HG02571 (cell line): ENCODE data around the gene PCDHGA5.
"Not testable (repeated sequence)": the region's sequence is repeated elsewhere in the genome, so short reads cannot be mapped to it uniquely, and the experiment has no call there.

ENCODE experiments used
- ATAC-seq: cut with Tn5 transposase; IDR thresholded peaks from one replicate; pipeline ENCODE4 v1.9.1; 2021; ENCODE audit warnings: mild to moderate bottlenecking, moderate library complexity; ENCODE audit not compliant: unreplicated experiment

PCDHGA5 gene

DNA sequence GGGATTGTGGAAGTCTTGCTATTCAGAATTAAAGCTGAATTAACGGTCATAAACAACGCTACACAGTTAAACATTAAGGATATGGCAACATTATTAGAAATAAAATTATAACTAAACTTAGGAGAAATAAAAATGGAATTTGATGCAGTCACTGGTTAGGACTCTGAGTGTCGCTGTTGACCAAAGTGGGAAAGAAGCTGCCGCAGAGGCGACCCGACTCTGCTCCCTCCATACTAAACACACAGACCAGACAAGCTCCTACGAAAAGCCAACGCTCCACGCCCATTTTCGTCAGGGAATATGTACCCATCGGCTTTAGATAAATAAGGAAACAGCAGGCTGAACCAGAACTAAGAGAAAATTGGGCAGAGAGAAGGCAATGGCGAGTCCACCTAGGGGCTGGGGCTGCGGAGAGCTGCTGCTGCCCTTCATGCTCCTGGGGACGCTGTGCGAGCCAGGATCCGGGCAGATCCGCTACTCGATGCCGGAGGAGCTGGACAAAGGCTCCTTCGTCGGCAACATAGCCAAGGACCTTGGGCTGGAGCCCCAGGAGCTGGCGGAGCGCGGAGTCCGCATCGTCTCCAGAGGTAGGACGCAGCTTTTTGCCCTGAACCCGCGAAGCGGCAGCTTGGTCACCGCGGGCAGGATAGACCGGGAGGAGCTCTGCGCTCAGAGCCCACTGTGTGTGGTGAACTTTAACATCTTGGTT lies at the start of gene PCDHGA5:
Gene PCDHGA5, plus strand, starts transcription at position 211 of the 709 bp plus-strand sequence. Its CDS starts 169 bp downstream, at position 380.
- no peak for ATAC-seq

DNA sequence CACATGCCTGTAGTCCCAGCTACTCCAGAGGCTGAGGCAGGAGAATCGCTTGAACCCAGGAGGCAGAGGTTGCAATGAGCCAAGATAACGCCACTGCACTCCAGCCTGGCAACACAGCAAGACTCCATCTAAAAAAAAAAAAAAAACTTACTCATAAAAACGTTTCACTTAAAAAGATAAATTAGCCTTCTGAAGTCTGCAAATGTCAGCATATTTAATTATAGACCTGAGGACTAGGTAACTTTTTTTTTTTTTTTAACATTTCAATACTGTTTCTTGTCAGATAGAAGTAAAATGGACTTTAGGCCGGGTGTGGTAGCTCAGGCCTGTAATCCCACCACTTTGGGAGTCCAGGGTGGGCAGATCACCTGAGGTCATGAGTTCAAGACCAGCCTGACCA lies 47.0 kb upstream of the PCDHGA5 start:
- ATAC-seq: not testable (repeated sequence)

DNA sequence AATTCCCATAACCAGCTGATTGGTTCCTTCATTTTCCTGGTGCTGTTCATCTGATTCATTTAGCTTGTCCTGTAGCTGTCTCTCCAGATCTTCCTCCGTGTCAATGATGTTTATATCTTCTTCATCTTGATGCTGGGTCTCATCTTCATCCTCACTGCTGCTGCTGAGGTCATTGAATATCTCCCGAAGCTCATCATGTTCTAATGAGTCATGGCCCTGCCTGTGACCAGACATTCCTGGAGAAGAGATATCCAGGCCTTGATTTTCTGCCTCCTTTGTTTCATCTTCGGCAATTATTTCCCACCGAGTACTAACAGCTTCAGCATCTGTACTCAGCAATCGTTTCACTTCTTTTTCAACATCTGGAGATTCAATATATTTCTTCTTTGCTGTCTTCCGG lies 44.8 kb upstream of the PCDHGA5 start:
- no peak for ATAC-seq

DNA sequence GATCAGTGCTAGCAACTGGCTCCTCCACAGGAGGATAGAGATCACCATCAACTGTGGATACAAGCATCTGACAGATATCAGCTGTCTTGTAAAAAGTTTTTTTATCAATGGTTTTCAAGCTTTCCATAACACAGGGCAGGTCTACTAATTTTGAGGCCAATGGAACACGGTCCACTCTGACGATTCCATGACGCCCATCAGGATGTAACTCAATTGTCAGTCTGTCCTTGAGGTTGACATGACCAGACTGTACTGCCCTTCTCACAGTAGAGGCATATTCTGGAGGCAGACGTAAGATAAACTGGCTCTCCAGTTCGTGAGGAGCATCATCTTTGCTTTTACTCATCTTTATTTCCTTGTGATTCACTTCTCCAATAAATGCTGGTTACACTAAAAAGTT lies 44.3 kb upstream of the PCDHGA5 start:
- no peak for ATAC-seq

DNA sequence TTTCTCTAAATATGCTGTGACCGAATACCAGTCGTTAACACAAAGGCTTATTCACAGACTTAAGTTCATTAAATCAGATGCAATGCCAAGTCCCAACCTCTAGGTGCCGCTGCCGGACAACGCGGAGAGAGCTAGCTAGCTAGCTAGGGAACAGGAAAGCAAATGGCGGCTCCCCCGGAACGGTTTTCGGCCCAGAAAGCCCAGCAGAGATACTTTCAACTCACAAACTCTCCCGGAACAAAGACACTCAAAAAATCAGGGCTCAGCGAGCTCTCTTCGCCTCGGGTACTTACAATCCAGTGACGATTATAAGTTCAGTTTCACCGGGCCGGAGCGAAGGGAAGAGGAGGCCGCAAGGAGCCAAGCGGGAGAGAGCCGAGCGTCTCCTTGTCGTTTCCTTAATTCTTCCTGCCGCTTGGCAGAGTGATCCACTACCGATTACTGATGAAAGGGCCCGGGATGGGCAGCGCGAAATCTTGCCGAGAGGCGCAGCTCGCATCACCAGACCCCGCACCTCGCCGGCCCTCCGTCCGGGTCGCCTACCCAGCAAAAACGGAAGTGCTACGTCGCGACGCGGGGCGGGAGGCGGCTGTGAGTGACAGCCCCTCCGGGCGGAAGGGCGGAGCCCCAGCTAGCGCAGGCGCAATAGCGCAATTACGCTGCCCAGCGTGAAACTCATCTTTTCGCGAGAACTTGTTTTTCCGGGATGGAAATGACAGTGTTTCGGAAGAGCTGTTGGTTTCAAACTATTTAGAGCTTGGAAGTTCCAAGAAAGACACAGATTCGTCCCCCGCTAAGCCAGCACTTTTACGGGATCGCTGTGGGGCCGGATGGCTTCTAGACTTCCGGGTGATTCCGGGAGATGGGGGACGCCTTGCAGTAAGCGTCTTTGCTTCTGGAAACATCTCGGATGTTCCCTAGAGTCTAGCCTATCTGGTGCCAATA lies 43.5 kb upstream of the PCDHGA5 start, which contains the start of gene TAF7:
Gene TAF7, minus strand, starts transcription at position 560 of the 945 bp plus-strand sequence. CDS start 740 bp downstream, outside the sequence.
- ATAC-seq: peak; percentile 94

DNA sequence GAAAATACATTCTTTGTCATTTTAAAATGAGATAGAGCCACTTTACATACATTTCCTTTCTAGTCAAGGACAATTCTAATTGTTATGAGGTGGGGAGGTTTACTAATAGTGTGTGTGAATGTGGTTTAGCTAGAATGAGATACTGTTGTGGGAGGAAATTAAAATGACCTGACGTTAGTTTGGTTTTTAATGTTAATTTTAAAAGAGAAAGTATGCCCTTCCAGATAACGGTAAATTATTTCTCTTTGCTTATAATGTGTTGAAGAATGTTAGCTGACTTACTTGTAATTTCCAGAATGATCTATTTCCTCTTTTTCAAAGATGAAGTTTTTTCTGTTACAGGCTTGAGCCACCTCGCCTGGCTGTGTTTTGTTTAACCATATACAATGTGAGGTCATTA lies 41.7 kb upstream of the PCDHGA5 start:
- ATAC-seq: no peak

DNA sequence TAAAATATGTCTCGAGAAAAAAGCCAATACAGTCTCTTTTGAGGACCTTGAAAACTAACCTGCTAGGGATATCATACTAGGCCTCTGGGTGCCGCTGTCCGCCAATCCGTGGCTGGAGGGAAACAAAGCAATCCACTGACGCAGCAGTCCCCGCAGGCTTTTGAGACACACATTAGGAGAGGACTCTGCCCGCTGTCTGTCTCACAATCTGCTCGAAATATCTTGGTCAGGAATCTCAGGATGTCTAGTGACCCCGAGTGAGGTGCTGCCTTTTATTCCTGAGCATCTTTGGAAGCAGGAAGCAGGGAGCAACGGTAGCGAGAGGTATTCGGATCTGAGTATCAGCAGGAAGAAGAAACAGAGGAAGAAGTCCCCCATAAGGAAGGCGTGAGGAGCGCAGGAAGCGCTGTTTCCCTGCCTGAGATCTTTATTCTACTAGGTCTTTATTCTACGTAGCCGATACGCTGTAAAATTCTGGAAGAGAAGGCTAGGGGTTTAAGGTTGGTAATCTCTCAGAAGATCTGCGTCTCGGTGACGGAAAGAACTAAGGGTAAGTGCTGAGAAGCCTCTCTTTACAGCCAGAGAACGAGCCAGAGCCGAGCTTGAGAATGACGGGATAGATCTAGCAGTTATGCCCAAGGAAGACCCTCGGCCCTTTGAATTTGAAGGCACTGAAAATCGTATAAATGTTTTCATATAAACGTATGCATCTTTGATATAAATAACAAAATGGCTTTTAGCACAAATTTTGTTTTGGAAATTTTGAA lies 37.7 kb upstream of the PCDHGA5 start:
- peak; percentile 81 for ATAC-seq

DNA sequence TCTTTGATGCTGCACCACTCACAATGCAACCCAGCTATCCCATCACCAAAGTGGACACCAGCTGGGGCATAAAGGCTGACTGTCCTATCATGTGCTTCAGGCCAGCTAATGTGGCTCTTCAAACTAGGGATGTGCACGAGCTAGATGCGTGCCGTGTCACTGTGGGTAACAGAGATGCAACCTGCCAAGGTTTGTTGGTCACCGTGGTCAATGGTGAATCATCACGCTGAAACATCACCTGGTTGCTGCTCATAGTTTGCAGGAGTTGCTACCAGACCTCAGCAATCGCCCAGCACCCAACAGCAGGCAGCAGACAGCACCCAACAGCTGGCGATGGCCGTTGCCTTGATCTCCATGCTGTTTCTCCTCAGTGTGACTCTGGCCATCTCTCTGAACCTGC lies 35.7 kb upstream of the PCDHGA5 start:
- no peak for ATAC-seq

DNA sequence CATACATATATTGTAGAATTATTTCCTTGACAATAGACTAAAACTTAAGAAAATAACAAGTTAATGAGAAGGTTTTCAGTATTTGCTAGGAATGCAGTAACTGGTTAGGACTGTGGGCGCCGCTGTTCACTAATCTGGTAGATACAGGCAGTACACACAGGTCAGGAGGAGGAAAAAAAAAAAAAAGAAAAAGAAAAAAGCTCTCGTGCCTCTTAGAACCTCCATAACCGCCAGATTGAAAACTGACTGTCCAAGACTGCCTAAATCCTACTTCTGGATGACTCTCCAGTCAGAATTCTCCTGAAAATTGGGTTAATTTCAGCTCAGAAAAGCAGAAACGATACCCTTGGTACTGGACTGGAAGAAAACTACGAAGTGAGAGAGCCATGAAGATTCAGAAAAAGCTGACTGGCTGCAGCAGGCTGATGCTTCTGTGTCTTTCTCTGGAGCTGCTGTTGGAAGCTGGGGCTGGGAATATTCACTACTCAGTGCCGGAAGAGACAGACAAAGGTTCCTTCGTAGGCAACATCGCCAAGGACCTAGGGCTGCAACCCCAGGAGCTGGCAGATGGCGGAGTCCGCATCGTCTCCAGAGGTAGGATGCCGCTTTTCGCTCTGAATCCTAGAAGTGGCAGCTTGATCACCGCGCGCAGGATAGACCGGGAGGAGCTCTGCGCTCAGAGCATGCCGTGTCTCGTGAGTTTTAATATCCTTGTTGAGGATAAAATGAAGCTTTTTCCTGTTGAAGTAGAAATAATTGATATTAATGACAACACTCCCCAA lies 33.5 kb upstream of the PCDHGA5 start, which contains the start of gene PCDHGA1:
Gene PCDHGA1, plus strand, starts transcription at position 216 of the 782 bp plus-strand sequence.
- ATAC-seq: no peak

DNA sequence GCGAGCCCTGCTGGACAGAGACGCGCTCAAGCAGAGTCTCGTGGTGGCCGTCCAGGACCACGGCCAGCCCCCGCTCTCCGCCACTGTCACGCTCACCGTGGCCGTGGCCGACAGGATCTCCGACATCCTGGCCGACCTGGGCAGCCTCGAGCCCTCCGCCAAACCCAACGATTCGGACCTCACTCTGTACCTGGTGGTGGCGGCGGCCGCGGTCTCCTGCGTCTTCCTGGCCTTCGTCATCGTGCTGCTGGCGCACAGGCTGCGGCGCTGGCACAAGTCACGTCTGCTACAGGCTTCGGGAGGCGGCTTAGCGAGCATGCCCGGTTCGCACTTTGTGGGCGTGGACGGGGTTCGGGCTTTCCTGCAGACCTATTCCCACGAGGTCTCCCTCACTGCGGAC lies 31.4 kb upstream of the PCDHGA5 start:
- not testable (repeated sequence) for ATAC-seq

DNA sequence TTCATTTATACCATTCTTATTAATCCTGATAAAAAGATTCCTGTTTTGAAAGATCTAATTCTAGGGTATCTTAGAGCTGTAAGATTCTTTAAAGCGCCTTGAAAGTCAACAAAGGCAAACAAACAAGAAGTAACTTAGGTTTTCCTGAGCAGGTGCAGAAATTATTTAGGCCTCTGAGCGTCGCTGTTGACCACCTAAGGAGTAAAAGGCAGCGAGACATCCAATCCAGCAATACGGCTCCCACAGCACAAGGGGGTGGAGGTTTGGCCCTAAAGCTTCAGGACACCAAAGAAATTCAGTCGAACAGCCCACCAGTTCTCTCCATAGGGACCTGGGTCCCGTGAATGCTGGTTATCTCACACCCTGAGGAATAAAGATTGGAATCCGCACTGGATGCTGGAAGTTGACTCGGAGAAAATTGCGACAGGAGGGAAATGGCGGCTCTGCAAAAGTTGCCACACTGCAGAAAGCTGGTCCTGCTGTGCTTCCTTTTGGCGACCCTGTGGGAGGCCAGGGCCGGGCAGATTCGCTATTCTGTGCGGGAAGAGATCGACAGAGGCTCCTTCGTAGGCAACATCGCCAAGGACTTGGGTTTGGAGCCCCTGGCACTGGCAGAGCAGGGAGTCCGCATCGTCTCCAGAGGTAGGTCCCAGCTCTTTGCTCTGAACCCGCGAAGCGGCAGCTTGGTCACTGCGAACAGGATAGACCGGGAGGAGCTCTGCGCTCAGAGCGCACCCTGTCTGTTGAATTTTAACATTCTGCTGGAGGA lies 25.2 kb upstream of the PCDHGA5 start, which contains the start of gene PCDHGA2:
Gene PCDHGA2, plus strand, starts transcription at position 223 of the 769 bp plus-strand sequence.
- no peak for ATAC-seq

DNA sequence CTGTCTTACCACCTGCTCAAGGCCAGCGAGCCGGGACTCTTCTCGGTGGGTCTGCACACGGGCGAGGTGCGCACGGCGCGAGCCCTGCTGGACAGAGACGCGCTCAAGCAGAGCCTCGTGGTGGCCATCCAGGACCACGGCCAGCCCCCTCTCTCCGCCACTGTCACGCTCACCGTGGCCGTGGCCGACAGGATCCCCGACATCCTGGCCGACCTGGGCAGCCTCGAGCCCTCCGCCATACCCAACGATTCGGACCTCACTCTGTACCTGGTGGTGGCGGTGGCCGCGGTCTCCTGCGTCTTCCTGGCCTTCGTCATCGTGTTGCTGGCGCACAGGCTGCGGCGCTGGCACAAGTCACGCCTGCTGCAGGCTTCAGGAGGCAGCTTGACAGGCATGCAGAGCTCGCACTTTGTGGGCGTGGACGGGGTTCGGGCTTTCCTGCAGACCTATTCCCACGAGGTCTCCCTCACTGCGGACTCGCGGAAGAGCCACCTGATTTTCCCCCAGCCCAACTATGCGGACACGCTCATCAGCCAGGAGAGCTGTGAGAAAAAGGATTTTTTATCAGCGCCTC lies 23.1 kb upstream of the PCDHGA5 start:
- not testable (repeated sequence) for ATAC-seq

DNA sequence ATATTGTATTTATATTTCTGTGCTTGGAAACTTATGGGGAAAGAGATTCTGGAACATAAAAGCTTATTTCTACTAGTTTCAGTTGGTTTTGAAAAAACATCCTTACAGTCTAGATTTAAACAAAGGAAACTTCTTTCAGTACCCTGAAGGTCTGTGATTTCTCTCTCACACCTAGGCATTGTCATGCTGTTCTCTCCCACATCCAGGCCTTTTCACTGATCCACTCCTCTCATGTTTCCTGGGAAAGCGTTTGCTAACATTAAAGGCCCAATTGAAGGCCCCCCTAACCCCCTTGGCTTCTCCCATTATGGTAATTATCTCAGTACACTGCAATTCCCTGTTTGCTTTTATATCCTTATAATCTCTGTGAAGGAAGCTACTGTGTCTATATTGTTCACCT lies 21.2 kb upstream of the PCDHGA5 start:
- no peak for ATAC-seq

DNA sequence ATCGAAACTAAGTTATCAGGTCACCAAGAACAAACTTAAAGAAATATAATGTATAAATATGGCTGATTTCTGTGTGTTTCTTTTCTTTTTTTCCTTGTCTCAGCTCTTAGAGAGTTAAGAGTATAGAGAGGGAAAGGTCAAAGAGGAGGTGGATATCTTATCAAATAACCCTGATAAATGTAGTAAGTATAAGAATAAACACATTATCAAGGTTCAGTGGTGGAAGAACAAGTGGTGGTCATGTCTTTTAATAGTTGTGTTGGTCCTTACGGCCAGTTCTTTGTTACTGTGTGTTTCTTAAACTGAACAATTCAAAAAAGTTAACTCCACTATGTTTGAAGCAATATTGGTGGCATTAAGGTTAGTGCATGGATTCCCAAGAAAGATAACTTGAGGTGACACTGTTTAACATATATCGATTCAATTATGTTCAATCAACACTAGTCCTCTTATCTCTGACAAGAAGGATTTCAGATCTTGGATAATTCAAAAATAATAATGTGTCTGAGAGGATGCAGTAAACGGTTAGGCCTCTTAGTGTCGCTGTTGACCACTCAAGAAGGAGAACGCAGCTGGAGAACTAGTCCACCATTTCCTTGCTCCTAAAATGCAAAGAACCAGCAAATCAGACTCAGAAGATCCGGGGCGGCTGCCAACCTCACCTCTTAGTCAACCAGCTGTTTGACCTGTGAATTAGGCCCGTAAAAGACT lies 20.6 kb upstream of the PCDHGA5 start, which contains the start of gene PCDHGA3:
Gene PCDHGA3, plus strand, starts transcription at position 588 of the 711 bp plus-strand sequence. CDS start 205 bp downstream, outside the sequence.
- ATAC-seq: no peak

DNA sequence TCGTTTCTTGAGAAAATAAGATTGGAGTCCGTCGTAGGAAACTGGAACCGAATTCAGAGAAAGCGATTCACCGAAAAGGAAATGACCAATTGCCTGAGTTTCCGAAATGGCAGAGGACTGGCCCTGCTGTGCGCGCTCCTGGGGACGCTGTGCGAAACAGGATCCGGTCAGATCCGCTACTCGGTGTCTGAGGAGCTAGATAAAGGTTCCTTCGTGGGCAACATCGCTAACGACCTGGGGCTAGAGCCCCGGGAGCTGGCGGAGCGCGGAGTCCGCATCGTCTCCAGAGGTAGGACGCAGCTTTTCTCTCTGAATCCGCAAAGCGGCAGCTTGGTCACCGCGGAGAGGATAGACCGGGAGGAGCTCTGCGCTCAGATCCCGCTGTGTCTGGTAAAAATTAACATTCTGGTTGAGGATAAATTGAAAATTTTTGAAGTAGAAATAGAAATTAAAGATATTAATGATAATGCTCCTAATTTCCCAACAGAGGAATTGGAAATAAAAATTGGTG lies 20.0 kb upstream of the PCDHGA5 start:
- no peak for ATAC-seq

DNA sequence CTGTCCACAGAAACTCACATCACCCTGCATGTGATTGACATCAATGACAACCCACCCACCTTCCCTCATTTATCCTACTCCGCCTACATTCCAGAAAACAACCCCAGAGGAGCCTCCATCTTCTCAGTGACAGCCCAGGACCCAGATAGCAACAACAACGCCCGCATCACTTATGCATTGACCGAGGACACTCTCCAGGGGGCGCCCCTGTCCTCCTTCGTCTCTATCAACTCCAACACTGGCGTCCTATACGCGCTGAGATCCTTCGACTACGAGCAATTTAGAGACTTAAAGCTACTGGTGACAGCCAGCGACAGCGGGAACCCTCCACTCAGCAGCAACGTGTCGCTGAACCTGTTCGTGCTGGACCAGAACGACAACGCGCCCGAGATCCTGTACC lies 18.6 kb upstream of the PCDHGA5 start:
- ATAC-seq: no peak

DNA sequence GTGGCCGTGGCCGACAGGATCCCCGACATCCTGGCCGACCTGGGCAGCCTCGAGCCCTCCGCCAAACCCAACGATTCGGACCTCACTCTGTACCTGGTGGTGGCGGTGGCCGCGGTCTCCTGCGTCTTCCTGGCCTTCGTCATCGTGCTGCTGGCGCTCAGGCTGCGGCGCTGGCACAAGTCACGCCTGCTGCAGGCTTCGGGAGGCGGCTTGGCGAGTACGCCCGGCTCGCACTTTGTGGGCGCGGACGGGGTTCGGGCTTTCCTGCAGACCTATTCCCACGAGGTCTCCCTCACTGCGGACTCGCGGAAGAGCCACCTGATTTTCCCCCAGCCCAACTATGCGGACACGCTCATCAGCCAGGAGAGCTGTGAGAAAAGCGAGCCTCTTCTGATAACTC lies 17.9 kb upstream of the PCDHGA5 start:
- ATAC-seq: not testable (repeated sequence)
